Activated CD4-positive, alpha-beta T cell treated with anti-CD3 and anti-CD28 coated beads for 1 hour (primary cell): ENCODE measurements around the gene MYO1D.

ENCODE experiments used
- DNase-seq: peaks from one replicate; pipeline ENCODE4 v3.0.0-alpha.2; 2020

Gene MYO1D

GRCh38 chr17:32609884-32610650 lies 266.9 kb downstream of the MYO1D start:
- DNase-seq: no peak

- DNase-seq: peak; percentile 55
Observed at GRCh38 chr17:32609085-32609484, 267.8 kb downstream of the MYO1D start.

GRCh38 chr17:32608267-32608666 lies 268.7 kb downstream of the MYO1D start:
- DNase-seq: no peak

- DNase-seq: no peak
Observed at GRCh38 chr17:32604966-32605365, 272.0 kb downstream of the MYO1D start.

- no peak for DNase-seq
Observed at GRCh38 chr17:32602396-32602795, 274.5 kb downstream of the MYO1D start.

GRCh38 chr17:32601866-32602265 lies 275.1 kb downstream of the MYO1D start:
- DNase-seq: no peak

GRCh38 chr17:32596628-32597027 lies 280.3 kb downstream of the MYO1D start:
- DNase-seq: no peak

- no peak for DNase-seq
Observed at GRCh38 chr17:32596206-32596605, 280.7 kb downstream of the MYO1D start.

GRCh38 chr17:32593003-32593402 lies 283.9 kb downstream of the MYO1D start:
- no peak for DNase-seq

- DNase-seq: no peak
Observed at GRCh38 chr17:32591405-32591804, 285.5 kb downstream of the MYO1D start.

GRCh38 chr17:32590974-32591373 lies 285.9 kb downstream of the MYO1D start:
- DNase-seq: no peak

- no peak for DNase-seq
Observed at GRCh38 chr17:32588982-32589381, 287.9 kb downstream of the MYO1D start.

- DNase-seq: no peak
Observed at GRCh38 chr17:32588135-32588534, 288.8 kb downstream of the MYO1D start.

- DNase-seq: no peak
Observed at GRCh38 chr17:32586666-32587065, 290.3 kb downstream of the MYO1D start.

GRCh38 chr17:32584792-32585191 lies 292.1 kb downstream of the MYO1D start:
- no peak for DNase-seq

- DNase-seq: no peak
Observed at GRCh38 chr17:32583053-32583452, 293.9 kb downstream of the MYO1D start.

- no peak for DNase-seq
Observed at GRCh38 chr17:32575852-32576251, 301.1 kb downstream of the MYO1D start.

GRCh38 chr17:32570081-32570396 lies 306.9 kb downstream of the MYO1D start:
- no peak for DNase-seq

- DNase-seq: no peak
Observed at GRCh38 chr17:32569171-32570080, 307.5 kb downstream of the MYO1D start.

GRCh38 chr17:32568705-32569104 lies 308.2 kb downstream of the MYO1D start:
- DNase-seq: no peak

GRCh38 chr17:32567511-32567910 lies 309.4 kb downstream of the MYO1D start:
- no peak for DNase-seq

- no peak for DNase-seq
Observed at GRCh38 chr17:32567086-32567485, 309.8 kb downstream of the MYO1D start.

- DNase-seq: no peak
Observed at GRCh38 chr17:32566303-32566702, 310.6 kb downstream of the MYO1D start.

GRCh38 chr17:32565401-32565800 lies 311.5 kb downstream of the MYO1D start:
- no peak for DNase-seq
